ENCODE measurements around the gene SLC2A13.
"Not testable (repeated sequence)": the region's sequence is repeated elsewhere in the genome, so short reads cannot be mapped to it uniquely, and the experiment has no call there.

Gene SLC2A13

DNA sequence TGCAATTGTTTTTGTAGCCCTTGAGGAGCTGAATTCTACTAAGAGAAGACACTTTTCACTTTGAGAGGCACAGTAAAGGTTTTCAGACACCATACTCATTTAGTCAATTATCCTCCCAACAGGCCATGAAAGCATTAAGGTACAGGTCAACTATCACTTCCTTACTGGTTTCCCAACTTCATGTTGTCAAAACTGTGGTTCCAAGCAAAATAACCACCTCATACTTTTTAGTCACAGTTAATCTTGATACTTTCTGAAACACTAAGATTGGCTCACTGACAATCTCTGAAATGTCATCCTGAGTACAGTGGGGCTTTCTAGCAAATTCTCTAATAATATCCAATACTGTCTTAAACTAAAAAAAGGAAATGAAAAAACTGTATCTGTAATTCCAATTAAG is 71.7 kb downstream of the SLC2A13 start:
- no peak for FAIRE-seq

DNA sequence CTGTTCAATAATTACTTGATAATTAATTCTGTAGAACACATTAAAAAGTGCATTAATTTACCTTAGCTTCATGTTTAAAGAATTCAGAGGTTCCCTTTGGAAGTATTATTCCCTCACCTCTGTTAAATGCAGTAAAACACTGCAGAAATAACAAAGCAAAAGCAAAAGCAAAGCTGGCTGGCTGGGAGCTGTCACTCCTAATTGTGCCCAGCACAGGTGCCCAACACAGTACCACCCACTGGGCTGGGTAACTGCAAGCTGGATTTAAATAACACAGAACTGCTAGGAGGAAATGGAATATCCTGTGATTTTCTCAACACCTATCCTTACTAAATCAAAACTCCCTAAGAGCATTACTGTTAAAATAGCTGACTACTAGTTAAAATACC is 72.6 kb downstream of the SLC2A13 start:
- FAIRE-seq = no peak

DNA sequence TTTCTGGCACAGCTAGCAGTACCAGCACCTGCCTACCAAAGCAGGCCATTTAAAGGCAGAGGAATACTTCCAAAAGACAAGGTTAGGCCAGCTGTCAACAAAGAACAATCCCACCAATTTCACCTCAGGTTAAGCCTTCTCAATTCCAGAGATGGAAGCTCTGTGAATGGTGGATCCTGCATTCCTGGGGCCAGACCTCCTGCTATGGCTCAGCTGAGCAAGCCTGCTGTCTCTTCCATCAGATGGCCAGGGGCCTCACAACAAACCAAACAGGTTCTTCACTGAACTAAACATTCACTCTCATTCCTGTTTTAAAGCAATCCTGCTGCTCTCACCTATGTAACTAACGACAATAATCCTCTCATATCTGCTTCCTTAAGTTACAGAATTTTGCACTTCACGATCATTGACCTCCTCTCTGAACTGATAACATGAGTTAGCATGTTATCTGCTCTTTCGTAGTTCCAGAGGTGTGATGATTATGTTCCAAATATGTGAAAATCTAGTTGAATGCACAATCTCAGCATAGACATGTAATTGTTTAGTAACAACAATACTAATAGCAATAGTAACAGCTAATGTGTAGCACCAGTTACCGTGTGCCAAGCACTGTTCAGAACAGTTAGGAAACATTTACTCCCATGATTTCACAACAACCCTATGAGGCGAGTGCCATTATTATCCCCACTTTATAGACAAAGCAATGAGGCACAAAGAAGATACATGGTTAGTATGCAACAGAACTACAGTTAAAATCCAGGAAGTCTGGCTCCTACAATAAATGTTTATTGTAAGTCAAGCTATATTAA is 73.2 kb downstream of the SLC2A13 start:
- no peak for FAIRE-seq

DNA sequence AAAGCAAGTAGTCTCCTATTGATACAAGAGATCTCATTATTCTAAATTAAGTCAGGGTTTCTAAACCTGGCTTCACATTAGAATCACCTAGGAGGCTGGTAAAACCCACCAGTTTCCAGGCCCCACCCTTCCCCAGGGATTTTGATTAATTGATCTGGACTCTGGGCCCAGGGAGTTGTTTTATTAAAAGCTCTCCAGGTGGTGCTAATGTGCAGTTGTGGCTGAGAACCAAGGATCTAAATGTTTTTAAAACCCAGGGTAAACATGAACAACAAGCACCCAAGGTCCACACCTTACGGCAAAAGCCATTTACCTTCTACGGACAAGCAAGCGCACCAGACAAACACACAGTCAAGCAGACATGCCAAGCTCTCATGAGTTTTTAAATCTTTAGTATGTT is 73.9 kb downstream of the SLC2A13 start:
- FAIRE-seq = no peak

DNA sequence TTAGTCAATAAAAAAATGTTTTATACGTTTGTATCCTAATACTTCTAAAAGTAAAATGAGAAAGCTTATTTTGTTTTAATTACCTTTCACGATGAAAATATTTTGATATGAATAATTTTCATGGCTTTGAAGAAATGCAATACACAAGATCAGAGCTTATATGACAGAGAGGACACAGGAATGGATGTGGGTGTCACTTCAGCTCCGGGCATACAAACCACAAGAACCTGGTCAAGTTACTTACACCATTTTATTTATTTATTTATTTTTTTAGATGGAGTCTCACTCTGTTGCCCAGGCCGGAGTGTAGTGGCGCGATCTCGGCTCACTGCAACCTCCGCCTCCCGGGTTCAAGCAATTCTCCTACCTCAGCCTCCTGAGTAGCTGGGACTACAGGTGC is 74.9 kb downstream of the SLC2A13 start:
- not testable (repeated sequence) for FAIRE-seq

DNA sequence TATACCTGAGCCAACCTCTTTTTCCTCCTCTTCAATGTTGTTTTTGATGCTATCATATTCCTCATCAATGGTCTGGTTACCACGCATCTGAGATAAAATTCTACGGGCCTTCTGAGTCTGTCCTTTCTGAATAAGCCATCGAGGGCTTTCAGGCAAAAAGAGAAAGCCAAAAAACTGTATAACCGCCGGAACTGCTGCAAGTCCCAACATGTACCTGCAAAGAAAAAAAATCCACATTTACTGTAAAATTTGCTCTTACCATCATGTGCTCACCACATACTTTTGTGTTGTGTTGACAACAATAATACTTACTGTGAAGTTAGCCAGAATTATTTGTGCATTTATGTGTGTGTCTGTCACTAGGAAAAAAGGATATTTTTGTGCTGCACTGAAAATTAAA is 77.6 kb downstream of the SLC2A13 start:
- no peak for FAIRE-seq

DNA sequence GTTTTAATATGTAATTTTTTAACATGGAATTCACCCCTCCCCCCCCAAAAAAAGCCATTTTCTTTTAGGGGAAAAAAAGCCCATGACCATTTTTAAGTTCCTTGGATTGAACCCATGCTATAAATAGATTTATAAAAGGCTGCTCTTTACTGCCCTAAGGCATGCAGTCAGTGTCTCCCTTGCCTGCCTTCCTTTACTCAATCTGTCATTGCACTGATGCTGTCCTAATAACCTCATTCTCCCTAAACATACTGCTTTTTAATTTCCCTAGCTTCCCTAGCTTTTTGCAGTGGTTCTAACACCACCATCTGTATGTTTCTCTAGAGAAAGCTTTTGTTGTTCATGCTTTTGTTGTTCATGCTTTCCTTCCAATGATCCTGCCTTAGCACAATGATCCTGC is 83.0 kb downstream of the SLC2A13 start:
- FAIRE-seq = no peak

DNA sequence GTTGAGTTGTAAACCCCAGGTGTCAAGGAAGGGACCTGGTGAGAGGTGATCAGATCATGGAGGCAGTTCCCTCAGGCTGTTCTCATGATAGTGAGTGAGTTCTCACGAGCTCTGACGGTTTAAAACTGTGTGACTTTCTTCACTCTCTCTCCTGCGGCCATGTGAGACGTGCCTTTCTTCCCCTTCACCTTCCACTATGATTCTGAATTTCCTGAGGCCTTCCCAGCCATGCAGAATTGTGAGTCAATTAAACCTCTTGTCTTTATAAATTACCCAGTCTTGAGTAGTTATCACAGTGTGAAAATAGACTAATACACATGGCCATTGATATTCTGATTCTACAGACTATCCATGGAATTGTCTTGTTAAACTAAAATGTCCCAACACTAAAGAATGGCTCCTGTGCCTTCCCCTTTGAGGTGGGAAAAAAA is 85.6 kb downstream of the SLC2A13 start:
- FAIRE-seq = no peak

DNA sequence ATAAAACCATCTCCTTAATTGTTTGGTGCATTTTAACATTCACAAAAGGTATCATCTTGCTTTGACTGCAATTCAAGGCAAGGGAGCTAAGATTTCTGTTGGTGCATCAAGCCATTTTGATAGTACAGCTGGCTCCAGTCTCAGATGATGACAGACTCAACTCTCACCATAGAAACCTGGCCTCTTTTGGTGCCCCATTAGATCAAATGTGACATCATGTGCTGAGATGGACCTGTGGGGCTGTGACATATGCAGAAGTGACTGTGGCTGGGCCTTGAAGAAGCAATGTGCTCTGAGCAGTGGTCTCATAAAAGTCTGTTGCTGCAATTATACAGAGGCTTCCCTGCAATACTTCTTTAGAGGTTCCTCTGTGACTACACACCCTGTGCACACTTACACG is 88.4 kb downstream of the SLC2A13 start:
- no peak for FAIRE-seq

DNA sequence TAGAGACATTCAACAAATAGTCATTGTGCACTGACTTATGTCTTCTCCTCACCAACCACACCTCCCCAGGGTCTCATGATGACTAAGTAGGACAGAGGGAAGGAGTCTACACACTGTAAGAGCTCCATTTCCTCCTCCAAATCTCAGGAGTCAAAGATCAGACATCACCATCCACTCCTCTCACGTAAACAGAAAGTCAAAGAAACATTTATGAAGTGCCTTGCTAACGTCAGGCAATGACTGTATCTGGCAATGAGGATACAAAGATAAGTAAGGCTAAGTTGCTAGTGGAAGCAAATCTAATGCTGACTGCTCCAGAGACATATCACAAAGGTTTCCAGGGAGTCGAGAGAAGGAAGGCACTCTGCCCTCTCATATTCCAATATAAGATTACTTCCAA is 88.9 kb downstream of the SLC2A13 start:
- FAIRE-seq = no peak

DNA sequence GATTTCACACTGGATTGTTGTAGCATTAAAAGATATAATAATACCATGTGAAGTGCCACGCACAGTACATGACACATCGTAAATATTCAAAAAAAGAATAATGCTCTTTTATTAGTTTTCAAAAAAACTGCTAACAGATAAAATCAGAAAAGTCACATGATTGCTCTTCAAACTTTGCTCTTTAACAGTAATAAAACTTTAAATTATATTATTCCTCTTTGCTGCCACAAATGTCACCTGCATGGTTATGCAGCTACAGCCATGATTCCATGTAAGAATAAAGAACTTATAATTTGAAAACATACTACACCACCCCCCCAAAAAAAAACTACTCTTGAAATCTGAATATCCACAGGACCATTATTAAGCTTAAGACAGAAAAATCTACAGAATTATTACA is 90.0 kb downstream of the SLC2A13 start:
- no peak for FAIRE-seq

DNA sequence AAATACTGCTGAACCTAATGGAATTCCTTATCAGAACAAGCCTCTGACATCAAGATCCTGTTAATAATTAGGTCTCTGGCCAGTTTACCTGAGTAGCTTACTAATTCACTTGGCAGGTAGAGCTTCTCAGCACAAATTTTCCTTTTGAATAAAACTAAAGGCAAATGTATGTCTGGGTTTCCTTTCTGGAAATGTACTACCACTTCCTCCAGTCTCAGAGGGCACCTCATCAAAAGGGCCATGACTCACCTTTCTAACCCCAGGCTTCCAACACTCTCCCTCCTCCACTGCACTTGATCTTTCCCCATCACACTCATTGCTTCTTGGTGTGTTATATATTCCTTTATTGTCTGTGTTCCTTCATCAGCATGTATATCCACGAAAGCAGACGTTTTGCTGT is 90.5 kb downstream of the SLC2A13 start:
- no peak for FAIRE-seq

DNA sequence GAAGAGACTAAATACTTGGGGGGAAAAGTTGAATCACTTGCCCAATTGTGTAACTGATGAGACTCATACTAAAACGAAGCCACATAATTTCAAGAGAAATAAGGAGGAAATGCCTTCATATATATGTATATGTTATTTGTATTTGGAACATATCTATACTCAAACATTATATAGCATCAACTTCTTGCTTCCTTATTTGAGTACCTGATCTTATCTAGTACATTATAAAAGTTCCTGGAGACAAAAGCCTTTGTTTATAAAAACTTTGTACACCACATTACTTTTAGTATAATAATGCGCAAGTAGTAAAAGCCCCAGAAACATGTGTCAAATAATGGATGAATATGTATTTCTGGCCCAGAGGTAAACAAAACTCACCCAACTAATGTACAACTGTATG is 92.0 kb downstream of the SLC2A13 start:
- FAIRE-seq = no peak

DNA sequence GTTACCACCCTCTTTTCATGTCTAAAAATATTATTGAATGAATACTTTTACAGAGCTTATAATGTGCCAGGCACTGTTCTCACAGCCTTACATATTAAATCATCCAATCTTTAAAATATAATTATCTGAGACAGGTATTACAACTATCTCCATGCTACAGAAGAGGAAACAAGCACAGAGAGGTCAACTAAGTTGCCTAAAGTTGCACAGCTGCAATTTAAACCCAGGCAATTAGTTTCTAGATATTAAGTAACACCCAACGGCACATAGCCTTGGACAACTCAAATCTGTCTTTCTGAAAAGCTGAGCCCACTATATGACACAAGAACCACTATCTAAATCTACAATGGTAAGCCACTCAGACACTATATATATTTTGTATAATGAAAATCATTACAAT is 92.6 kb downstream of the SLC2A13 start:
- FAIRE-seq = no peak

DNA sequence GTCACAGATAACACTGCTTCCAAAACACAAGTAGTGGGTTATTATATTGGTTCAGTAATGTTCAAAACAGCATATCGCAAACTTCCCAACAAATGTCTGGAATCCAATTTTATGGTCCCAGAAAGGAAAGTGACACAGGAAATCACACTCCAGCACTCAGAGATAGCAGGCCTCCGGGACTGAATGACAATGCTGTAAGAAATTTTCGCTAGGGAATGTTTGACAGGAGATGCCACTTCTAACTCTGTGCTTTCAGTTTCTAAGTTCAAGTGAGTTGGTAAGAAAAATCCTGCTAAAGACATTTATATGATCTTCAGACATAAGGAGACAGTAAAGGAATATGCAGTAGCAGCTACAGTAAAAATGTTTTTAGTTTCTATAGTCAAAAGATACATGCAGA is 93.2 kb downstream of the SLC2A13 start:
- FAIRE-seq = no peak

DNA sequence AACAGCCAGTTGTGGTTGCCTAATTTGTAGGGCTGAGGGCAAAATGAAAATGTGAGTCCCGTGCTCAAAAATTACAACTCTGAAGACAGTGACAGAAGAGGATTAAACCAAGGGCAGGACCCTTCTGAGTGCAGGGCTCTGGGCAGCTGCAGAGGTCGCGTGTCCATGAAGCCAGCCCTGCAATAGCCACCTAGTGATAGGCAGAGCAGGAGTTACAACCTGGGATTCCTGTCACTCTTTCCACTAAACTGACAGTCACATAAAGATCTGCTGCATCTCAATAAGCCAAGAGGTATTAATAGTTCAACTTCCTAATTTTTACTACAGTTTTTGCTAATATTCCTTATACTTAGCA is 94.1 kb downstream of the SLC2A13 start:
- no peak for FAIRE-seq

DNA sequence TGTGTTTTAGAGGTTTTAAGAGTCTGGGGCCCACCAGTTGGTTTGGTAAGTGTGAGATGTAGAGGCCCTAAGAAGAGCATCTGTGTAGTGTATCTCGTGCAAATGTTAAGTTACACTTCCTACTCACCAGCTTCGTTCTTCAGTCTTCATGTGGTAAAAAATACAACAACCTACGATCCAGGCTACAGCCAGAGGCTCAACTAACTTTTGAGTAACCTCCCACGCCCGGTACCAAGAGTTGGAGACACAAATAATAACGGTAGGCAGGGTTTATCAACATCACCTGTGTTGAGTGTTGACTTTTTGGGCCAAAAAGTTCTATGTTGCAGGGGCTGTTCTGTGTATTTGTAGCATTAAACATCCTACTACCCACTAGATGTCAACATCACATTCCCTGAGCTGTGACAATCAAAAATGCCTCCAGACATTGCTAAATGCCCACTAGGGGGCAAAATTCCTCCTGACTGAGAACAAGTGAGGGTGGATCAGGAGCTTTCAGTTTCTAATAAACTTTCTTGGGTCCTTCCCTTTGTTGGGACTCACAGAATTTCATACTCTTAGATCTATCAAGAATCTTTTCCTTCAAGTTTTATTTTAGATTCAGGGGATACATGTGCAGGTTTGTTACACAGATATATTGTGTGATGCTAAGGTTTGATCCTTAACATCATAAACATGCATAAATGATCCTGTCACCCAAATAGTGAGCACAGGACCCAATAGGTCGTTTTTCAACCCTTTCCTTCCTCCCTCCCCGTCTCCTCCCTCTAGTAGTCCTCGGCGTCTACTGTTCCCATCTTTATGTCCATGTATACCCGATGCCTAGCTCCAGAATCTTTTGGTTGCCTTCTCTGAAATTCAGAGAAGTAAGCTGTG is 94.7 kb downstream of the SLC2A13 start:
- FAIRE-seq = peak; percentile 69

DNA sequence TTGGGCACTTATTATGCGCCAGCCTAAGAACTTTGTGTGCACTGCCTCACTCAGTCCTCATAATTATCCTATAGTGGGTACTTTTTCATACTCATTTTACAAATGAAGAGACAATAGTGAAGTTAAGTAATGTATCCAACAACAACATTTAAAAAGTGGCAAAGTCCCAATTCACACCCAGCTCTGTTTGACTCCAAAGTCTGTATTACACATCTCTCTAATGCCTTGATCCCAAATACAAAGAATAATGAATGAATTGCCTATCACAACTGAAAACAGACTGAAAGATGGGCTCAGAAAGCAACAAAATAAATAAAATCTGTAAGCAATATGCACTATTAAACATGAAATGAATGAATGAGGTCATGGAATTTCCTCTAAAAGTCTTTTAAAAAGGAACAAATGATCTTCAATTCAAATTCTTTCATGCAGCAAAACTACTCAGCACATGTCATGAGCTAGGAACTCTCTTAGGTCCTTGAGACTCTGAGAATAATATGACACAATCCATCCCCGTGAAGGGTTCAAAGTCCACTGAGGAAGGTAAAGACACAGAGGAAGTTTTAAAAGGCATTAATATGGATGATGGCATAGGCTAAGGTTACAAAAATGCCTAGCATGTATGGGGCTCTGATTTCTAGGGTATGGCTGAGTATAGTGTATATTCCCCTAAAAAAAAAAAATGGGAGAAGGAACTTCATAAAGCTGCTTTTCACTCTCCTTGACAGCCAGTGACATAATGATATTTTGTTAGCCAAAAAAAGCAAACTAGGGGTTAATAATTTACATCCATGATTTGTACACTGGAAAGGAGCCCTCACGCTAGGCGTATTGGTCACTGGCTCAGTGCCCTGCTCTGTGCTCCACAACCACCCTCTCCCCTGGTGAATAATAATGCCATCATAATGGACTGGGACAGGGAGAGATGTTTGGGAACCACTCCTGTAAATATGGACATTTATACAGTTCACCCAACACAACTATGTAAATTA is 103.4 kb downstream of the SLC2A13 start:
- FAIRE-seq = no peak

DNA sequence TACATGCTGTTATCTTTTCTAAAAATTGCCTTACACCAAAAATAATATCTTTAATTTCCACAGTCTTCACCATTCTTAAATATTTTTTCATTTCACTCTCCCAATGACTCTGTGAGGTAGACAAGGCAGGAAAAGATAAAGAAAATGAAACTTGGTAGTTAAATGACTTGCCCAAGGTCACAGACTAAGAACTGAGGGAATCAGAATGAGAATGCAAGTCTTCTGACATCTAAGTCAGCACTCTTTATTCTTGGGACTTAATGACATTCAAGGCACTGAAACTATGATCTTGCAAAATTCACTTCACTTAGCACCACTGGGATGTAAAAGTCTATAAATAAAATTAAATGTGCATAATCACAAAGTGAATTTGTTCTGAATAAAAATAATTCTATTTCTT is 104.5 kb downstream of the SLC2A13 start:
- no peak for FAIRE-seq

DNA sequence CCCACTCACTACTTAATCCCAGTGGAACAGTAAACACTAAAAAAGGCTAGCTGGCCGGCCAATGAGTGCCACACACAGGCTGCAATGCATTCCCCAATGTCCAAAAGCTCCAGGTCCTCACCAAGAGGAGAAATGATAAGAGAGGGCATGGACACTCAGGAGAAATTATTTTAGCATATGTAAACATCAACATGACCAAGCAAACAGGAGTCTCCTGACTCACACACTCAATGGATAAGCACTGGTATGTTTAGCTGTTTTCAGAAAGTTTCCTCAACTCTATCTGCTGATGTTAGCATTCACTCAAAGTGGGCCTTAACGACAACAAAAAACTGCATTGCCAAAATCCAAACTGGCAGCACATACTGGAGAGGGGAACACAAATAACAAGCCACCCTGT is 105.0 kb downstream of the SLC2A13 start:
- FAIRE-seq = no peak

DNA sequence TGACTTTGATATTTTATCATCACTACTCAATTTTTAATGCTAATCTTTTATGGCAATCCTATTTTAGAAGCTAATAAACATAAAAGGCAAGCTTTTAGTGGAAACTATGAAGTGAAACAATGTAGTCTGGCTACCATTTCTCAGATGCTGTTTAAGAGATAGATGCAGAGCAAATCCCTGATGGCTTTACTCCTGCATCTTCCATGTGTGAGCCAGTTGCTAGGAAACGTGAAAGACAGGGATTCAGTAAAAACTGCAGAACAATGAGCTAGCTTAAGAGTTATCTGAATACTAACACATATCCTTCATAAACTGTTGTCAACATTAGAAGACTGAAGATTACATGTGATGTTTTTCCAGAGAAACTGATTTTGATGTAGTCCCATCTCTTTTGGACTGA is 112.6 kb downstream of the SLC2A13 start:
- FAIRE-seq = no peak

DNA sequence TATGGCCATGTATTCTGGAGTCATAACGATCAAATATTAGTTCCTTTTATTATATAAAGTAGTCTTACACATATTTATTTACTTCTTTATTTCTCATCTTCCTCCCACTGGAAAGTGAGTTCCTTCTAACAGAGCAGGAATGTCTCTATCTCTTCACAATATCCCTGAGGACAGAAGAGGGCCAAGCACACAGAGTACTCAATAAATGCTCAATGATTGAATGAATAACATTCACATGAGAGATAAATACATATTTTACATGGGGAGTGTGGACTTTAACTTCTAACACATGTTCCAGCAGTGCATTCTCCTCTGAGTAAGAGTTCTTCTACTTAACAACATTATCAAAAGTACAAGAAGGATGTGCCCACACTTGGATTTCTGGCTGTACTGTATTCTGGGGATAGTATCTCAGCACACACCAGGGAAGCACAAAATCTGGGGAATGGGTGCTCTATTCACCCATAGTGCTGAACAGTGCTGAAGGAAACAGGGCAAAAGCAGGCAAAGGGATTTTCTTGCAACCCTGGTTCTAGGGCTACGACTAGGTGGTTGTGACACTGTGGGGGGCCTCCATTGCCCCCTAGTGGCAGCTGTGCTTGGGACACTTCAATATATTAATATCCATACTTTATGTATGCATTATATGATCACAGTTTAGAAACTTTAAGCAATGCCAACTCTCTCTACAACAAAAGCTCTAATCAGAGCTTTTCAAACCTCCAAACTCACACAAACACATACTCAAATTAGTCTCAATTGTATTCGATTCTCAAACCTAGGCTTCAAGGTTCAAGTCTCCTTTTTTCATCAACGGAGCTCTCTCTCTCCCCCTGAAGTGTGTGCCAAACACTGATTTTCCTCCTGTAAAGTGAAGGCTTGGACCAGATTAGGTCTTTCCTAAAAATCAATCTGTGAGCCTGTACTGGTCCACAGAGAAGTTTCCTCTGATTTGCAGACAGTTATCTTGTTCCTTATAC is 115.5 kb downstream of the SLC2A13 start:
- FAIRE-seq = no peak

Measured in TTC549 (cell line).